OCI-LY3 (cell line): ENCODE data around the gene EPYC.

Source experiments
- CTCF ChIP-seq: fragments of 200-600, 300-600 bp; sonication (generic); IDR thresholded peaks from 2 replicates; pipeline ENCODE4 v1.5.1; 2014; ENCODE audit warnings: antibody characterized with exemption, low read length, low read depth
- EZH2phosphoT487 ChIP-seq: fragments of 200-600 bp; shearing (Covaris generic); IDR thresholded peaks from 2 replicates; pipeline ENCODE4 v1.6.1; 2018; ENCODE audit warnings: antibody characterized with exemption, mixed run types, low read depth

- no peak for TF ChIP-seq CTCF
- no peak for TF ChIP-seq EZH2phosphoT487
Measured at GRCh38 chr12:90915353-90915752, 89.4 kb downstream of the EPYC start.
